ENCODE data around the gene CST9.

DNA sequence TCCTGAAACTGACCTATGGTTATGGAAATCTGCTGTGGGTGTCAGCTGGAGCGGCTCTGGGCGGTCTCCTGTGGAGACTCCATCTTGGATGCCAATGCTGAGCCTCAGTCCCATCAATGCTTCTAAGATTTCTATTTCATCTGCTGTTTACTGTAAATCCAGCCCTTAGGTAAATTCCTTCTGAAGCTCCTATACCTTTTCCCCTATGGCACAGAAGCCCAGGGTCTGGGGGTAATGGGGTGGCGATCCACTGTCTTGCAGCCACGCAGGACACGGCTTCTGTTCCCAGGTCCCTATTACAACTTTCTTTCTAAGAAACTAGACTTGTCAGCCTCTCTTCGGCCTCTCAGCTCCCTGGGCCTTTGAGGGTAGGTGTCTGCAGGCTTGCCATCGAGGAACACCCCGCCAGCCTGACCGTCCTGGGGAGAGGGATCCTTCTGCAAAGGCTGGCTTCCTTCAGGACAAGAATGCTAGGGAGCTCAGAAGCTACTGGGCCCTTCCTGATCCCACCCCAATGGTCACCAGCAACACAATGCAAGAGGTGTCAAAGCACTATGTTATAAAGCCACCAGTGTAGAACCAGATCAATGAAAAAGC, 25.6 kb upstream of the CST9 start:
- TF ChIP-seq SUZ12 (IDR thresholded peaks at IDR 0.05; ENCODE audit: extremely low read depth, insufficient read depth, insufficient read length) (no peak), ZNF274 (IDR thresholded peaks at IDR 0.05; ENCODE audit: low read depth, low read length) (no peak)

Measured in NT2/D1 (cell line).